ENCODE data around the gene CFAP299.

The CFAP299 gene

DNA sequence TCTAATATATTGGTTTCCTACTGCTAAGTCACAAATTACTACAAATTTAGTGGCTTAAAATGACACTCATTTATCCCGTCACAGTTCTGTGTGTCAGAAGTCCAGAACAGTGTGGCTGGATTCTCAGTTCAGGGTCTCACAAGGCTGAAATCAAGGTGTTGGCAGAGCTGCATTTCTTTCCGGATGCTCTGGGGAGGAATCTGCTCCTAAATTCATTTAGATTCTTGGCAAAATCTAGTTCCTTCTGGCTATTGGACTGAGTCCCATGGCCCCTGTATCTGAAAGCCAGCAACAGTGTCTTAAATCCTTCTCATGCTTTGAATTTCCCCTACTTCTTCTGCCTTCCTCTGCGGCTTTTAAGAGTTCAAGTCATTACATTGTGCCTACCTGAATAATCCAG is 591.9 kb downstream of the CFAP299 start:
- Mint-ChIP-seq H3K36me3 (no peaks in the 10 kb centered on the region), H3K27me3 (no peaks in the 10 kb centered on the region), H3K9me3 (ENCODE audit: low read depth) (no peaks in the 10 kb centered on the region), H3K4me3 (no peak overlapping the region), H3K27ac (no peak overlapping the region), H3K4me1 (ENCODE audit: low read depth) (no peaks in the 10 kb centered on the region)

DNA sequence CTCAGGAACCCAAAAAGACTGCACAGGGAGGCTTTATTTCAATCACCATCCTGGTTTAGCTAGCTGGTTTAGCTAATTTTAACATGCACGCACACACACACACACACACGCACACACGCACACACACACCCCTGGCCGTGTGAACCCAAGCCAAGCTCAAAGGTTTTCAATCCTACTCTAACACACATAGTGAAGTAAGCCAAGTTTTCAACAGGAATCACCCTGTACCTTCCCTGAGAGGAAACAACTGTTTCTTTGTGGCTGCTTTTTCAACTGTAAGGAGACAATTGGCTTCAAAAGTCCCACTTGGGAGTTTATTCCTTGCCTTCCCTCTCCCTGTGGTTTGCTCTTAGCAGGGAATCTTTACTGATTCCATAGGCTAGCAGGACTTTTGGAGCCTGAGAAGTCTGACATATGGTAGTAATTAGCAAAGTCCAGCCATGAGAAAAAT is 596.1 kb downstream of the CFAP299 start:
- H3K4me3 Mint-ChIP-seq, result no peak overlapping the region
- H3K27ac Mint-ChIP-seq, result no peak overlapping the region
- H3K9me3 Mint-ChIP-seq (ENCODE audit: low read depth), result no peaks in the 10 kb centered on the region
- H3K4me1 Mint-ChIP-seq (ENCODE audit: low read depth), result no peaks in the 10 kb centered on the region
- no peaks in the 10 kb centered on the region for H3K27me3 Mint-ChIP-seq
- no peaks in the 10 kb centered on the region for H3K36me3 Mint-ChIP-seq

DNA sequence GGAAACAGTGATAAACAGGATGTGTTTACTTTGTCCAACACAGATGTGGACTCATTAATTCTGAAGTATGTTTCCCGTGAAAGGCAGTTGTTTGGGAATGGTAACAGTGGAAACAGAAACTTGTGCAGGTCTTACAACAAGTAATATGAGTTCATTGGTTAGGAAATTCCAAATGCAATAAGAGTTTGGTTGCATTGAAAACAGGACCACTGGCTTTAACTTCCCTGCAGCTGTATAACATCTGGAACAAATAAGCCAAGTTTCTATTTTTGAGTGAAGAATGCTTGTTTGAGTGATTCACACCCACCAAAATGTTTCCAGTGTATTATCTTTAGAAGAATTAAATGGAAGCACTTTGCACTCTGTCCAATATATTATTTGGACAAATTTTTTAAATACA is 612.6 kb downstream of the CFAP299 start:
- H3K36me3 Mint-ChIP-seq, result no peaks in the 10 kb centered on the region
- no peak overlapping the region for H3K27ac Mint-ChIP-seq
- H3K4me3 Mint-ChIP-seq, result no peak overlapping the region
- H3K4me1 Mint-ChIP-seq (ENCODE audit: low read depth), result no peaks in the 10 kb centered on the region
- H3K9me3 Mint-ChIP-seq (ENCODE audit: low read depth), result no peaks in the 10 kb centered on the region
- H3K27me3 Mint-ChIP-seq, result no peaks in the 10 kb centered on the region

DNA sequence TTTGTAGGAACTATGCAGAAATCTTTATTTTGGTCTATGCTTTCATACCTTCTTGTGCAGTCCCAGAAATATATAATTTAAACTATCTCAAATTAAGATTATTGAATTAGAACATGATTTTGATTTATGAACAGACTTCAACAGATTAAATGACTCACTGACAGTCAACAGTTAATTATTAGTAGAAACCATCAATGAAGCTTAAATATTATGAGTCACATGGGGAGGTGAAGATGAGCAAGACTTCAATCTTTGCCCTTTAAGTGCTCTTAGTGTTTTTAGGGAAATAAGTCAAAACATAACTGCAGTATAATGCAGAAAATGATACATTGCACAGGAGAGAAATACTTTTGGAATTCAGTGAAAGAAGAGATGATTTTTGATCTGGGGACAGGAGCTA is 613.5 kb downstream of the CFAP299 start:
- Mint-ChIP-seq H3K36me3 (peaks cover 2% of the 10 kb centered on the region), H3K27me3 (no peaks in the 10 kb centered on the region), H3K9me3 (ENCODE audit: low read depth) (no peaks in the 10 kb centered on the region), H3K27ac (no peak overlapping the region), H3K4me1 (ENCODE audit: low read depth) (no peaks in the 10 kb centered on the region), H3K4me3 (no peak overlapping the region)

DNA sequence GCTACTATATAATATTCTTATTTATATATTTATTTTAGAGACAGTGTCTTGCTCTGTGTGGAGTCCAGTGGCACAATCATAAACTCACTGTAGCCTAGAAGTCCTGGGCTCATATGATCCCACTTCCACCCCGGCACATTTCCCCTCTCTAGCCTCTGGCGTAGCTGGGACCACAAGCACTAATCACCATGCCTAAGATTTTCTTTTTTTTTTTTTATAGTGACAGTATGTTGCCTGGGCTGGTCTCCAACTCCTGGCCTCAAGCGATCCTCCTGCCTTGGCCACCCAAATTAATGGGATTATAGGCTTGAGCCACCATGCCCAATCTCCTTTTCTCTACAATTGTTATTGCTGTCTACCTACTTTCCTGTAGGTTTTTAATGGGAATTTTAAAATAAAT is 620.9 kb downstream of the CFAP299 start:
- Mint-ChIP-seq H3K9me3 (ENCODE audit: low read depth) (no peaks in the 10 kb centered on the region), H3K4me3 (no peak overlapping the region), H3K27me3 (no peaks in the 10 kb centered on the region), H3K4me1 (ENCODE audit: low read depth) (no peaks in the 10 kb centered on the region), H3K27ac (no peak overlapping the region), H3K36me3 (peaks cover 2% of the 10 kb centered on the region)

DNA sequence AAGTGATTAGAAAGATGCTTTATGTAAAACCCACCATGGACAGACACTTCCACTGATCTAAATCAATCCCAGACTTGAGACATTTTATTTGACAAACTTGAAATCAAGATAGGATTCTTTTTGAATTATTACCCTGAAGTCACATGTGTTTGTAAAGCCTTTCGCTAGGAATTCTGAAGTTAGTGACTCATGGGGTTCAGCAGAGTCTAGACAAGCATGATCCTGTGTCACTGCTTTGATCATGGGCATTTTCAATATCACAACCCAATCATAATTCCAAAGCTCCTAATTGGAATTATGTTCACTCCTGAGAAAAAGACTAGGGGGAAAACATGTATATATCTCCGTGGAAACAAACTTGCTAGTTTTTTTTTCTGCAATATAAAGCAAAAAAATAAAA is 627.5 kb downstream of the CFAP299 start:
- no peaks in the 10 kb centered on the region for H3K9me3 Mint-ChIP-seq (ENCODE audit: low read depth)
- no peaks in the 10 kb centered on the region for H3K36me3 Mint-ChIP-seq
- no peaks in the 10 kb centered on the region for H3K27me3 Mint-ChIP-seq
- H3K4me1 Mint-ChIP-seq (ENCODE audit: low read depth), result no peaks in the 10 kb centered on the region
- no peak overlapping the region for H3K4me3 Mint-ChIP-seq
- no peak overlapping the region for H3K27ac Mint-ChIP-seq

DNA sequence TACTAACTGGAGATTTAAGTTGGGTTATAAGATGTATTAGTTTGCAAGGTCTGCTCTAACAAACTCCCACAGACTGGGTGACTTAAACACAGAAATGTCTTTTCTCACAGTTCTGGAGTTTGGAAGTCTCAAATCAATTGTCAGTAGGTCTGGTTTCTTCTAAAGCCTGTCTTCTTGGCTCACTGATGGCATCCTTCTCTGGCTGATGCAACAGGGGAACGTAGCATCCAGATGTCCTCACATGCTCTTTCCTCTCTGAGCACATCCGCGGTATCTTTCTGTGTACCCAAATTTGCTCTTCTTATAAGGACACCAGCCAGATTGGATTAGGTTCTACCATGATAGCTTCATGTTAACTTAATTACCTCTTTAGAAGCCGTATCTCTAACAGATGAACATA is 631.8 kb downstream of the CFAP299 start:
- H3K27ac Mint-ChIP-seq, result no peak overlapping the region
- no peaks in the 10 kb centered on the region for H3K27me3 Mint-ChIP-seq
- no peaks in the 10 kb centered on the region for H3K4me1 Mint-ChIP-seq (ENCODE audit: low read depth)
- H3K4me3 Mint-ChIP-seq, result no peak overlapping the region
- no peaks in the 10 kb centered on the region for H3K9me3 Mint-ChIP-seq (ENCODE audit: low read depth)
- no peaks in the 10 kb centered on the region for H3K36me3 Mint-ChIP-seq

DNA sequence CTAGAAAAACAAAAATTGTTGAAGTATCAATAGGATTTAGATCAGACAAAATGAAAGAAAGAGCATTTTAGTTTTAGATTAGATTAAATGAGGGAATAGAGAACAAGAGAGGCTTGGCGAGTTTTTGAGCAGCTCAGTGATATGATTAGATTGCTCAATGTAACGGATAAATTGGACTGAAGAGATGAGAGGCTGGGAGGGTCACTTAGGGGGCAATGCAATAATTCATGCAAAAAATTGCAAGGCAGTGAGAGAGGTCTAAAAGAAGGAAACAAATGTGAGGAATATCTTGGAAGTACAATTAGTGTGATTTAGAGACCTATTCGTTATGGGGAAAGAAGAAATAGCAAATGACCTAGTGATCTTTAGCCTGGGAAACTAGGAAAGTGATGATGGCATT is 644.7 kb downstream of the CFAP299 start:
- Mint-ChIP-seq H3K27me3 (peaks cover 2% of the 10 kb centered on the region), H3K27ac (no peak overlapping the region), H3K36me3 (no peaks in the 10 kb centered on the region), H3K9me3 (ENCODE audit: low read depth) (no peaks in the 10 kb centered on the region), H3K4me1 (ENCODE audit: low read depth) (no peaks in the 10 kb centered on the region), H3K4me3 (no peak overlapping the region)

DNA sequence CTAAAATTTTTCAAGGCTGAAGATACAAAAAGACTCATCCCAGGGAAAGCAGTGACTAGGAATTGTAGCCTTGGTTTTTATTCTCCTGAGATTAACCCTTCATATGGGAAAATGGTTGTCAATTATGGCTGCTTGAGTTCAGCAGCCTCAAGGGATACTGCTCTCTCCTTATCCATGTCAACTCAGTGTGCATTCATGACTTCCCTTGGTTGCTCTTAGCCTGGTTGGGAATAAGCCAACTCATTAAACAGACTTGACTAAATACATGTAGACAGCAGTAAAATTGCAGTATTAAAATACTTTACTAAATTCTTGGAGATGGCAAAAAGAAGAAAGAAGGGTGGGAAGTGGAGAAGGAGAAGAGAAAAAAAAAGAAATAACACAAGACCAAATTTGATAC is 650.5 kb downstream of the CFAP299 start:
- Mint-ChIP-seq H3K4me1 (ENCODE audit: low read depth) (no peaks in the 10 kb centered on the region), H3K4me3 (no peak overlapping the region), H3K27ac (no peak overlapping the region), H3K36me3 (no peaks in the 10 kb centered on the region), H3K27me3 (no peaks in the 10 kb centered on the region), H3K9me3 (ENCODE audit: low read depth) (no peaks in the 10 kb centered on the region)

DNA sequence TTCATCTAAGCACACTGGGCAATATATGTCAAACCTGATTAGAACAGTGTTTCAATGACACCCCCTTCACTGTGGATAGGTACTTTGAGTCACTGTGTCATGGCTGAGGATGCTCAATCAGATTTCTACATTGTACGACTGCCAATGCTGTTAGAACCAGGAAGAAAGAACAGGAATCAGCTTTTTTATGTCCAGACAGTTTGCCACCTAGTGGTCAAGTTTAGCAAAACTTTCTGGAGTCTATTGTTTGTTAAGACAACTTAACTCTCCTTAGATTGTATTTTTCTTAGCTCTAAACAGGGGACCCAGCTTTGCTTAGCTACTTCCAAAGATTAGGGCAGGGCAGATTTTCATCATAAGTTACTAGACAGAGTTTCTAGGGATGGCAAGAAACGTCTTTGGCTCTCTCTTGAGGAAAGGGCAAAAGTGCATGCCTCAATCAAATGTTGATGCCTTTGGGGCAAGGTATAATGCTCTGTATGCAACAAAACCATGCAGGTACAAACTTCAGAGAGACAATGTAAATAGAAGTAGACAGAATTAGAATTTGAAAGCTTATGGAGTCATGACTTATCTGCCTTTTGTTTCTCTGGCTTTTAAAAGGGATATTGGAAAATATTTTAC is 654.5 kb downstream of the CFAP299 start:
- Mint-ChIP-seq H3K36me3 (no peaks in the 10 kb centered on the region), H3K27me3 (no peaks in the 10 kb centered on the region), H3K27ac (no peak overlapping the region), H3K9me3 (ENCODE audit: low read depth) (no peaks in the 10 kb centered on the region), H3K4me3 (no peak overlapping the region), H3K4me1 (ENCODE audit: low read depth) (no peaks in the 10 kb centered on the region)

DNA sequence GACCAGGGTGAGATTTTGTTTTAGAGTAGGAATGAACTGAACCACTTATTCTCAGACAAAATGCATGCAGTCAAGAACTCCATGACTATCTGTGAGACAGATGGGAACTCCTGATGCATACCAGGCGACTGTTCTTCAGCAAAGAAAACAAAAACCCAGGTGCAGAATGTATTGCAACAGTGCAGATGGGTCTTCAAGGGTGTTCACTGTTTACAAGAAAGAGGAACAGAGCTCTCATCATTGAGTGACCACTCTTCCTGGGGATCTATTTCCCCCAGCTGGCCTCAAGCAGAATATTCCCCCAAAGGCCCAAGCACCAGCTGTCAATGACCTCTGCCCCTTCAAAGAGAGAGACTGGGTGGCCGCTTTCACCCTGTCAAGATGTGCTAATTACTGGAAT is 655.3 kb downstream of the CFAP299 start:
- Mint-ChIP-seq H3K27me3 (no peaks in the 10 kb centered on the region), H3K4me1 (ENCODE audit: low read depth) (no peaks in the 10 kb centered on the region), H3K36me3 (no peaks in the 10 kb centered on the region), H3K4me3 (no peak overlapping the region), H3K27ac (no peak overlapping the region), H3K9me3 (ENCODE audit: low read depth) (no peaks in the 10 kb centered on the region)

DNA sequence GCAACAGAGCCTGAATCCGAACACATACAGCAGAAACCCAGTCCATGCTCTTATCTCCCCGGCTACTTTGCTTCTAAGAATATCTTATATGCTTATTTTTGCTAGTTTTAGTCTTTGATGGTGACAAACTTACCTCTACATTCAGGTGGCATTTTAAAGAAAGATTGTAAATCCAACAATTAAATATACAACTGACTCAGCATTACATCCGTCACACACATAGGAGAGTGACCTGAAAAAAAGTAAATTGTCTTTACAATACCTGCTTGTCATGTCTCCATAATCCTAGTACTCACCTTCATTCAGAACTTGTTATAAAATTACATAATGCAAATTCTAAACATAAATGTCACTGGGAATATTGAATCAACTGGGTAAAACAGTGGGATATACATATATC is 664.4 kb downstream of the CFAP299 start:
- Mint-ChIP-seq H3K9me3 (ENCODE audit: low read depth) (no peaks in the 10 kb centered on the region), H3K27me3 (peaks cover 3% of the 10 kb centered on the region), H3K36me3 (peaks cover 3% of the 10 kb centered on the region), H3K4me3 (no peak overlapping the region), H3K27ac (no peak overlapping the region), H3K4me1 (ENCODE audit: low read depth) (no peaks in the 10 kb centered on the region)

DNA sequence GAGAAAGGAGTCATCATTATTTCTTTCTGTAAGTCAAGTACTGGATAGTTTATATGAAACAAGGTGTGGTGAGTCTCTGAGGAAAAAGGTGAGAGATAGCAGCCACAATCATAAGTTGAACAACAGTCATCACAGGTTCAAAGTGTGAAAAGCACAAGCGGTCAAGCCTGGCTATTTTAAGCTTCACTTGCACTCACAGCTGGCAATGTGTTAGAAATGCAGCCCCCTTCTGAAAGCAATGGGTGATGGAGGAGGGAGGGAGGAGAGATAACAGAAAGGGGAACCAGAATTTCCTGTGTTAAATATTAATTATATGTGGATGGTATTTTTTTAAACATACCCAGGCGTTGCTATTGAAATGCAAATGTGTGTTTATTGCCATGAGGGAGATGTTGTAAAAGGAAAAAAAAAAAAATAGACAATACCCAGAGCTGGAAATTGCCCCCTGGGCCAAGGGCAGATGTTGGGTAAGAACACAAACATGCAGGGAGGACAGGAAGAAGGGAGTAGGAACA is 668.1 kb downstream of the CFAP299 start:
- Mint-ChIP-seq H3K27me3 (peaks cover 2% of the 10 kb centered on the region), H3K27ac (no peak overlapping the region), H3K36me3 (peaks cover 3% of the 10 kb centered on the region), H3K4me1 (ENCODE audit: low read depth) (no peaks in the 10 kb centered on the region), H3K9me3 (ENCODE audit: low read depth) (no peaks in the 10 kb centered on the region), H3K4me3 (no peak overlapping the region)

DNA sequence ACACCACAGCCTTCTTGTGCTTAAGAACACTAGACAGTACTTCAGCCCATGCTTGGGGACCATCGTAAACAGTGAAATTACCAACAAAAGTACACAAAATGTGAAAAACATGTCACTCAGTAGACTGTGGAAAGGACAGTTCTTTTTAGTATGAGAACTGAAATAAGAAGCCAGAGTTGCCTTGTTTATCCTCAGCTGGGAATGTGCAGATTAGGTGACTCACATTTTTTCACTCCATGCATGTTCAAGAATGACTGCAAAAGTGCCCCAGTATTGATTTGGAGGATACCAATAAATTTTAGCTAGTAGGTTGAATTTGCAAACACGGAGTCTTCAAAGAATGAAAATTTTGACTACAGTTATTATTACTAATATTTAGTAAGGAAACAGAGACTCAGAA is 671.9 kb downstream of the CFAP299 start:
- no peaks in the 10 kb centered on the region for H3K36me3 Mint-ChIP-seq
- H3K27me3 Mint-ChIP-seq, result peaks cover 2% of the 10 kb centered on the region
- no peak overlapping the region for H3K4me3 Mint-ChIP-seq
- no peak overlapping the region for H3K27ac Mint-ChIP-seq
- no peaks in the 10 kb centered on the region for H3K9me3 Mint-ChIP-seq (ENCODE audit: low read depth)
- no peaks in the 10 kb centered on the region for H3K4me1 Mint-ChIP-seq (ENCODE audit: low read depth)
